Lung (tissue), 12 donors: ENCODE measurements around the gene ITGA7. TPM values are rescaled to one million over a fixed set of nuclear protein-coding genes. Genes with fewer than 3 reads are reported as not detected.

Experiments
- ATAC-seq: fragments of 200-7000 bp; cut with Tn5 transposase; one replicate; pipeline ENCODE4 v1.9.1; 2020; ENCODE audit warnings: moderate number of reproducible peaks; ENCODE audit not compliant: insufficient read depth, low FRiP score
- DNase-seq, 3 donors: peaks; one replicate each; pipeline ENCODE4 v3.0.0-alpha.2; 2013 to 2017
- H3K27ac ChIP-seq, 2 donors: one replicate each; pipeline ENCODE4 v1.5.1; 2013; ENCODE audit warnings: mild to moderate bottlenecking in 2 of 2, moderate library complexity in 2 of 2, control low read depth in 1 of 2, inconsistent platforms in 1 of 2, low read depth in 1 of 2, low read length in 1 of 2
- H3K27me3 ChIP-seq, 3 donors: one replicate each; pipeline ENCODE4 v1.5.1; 2013; ENCODE audit warnings: low read length in 2 of 3; ENCODE audit not compliant: control insufficient read depth in 3 of 3, insufficient read depth in 3 of 3
- H3K36me3 ChIP-seq, 4 donors: one replicate each; pipeline ENCODE4 v1.5.1; 2013; ENCODE audit warnings: low read length in 4 of 4, mild to moderate bottlenecking in 1 of 4, moderate library complexity in 1 of 4; ENCODE audit not compliant: control insufficient read depth in 4 of 4, insufficient read depth in 4 of 4
- H3K4me1 ChIP-seq, 5 donors: one replicate each; pipeline ENCODE4 v1.5.1; 2013; ENCODE audit warnings: low read length in 5 of 5, mild to moderate bottlenecking in 2 of 5, moderate library complexity in 1 of 5; ENCODE audit not compliant: control insufficient read depth in 5 of 5, insufficient read depth in 5 of 5
- H3K4me3 ChIP-seq: one replicate; pipeline ENCODE4 v1.5.1; 2013; ENCODE audit warnings: mild to moderate bottlenecking, control low read depth, moderate library complexity
- H3K9ac ChIP-seq, 2 donors: one replicate each; pipeline ENCODE4 v1.5.1; 2013; ENCODE audit warnings: low read length in 2 of 2, control low read depth in 1 of 2; ENCODE audit not compliant: insufficient read depth in 1 of 2
- H3K9me3 ChIP-seq, 4 donors: one replicate each; pipeline ENCODE4 v1.5.1; 2013; ENCODE audit warnings: low read length in 3 of 4, mild to moderate bottlenecking in 1 of 4, moderate library complexity in 1 of 4; ENCODE audit not compliant: control insufficient read depth in 4 of 4, insufficient read depth in 3 of 4
- CTCF ChIP-seq: IDR thresholded peaks from 2 replicates; pipeline ENCODE4 v1.5.1; 2012; ENCODE audit warnings: mild to moderate bottlenecking; ENCODE audit errors: control extremely low read depth, extremely low read depth
- WGBS, 2 donors: extraction: QIAGEN DNeasy Blood & Tissue Kit; methylation state at CpG; one replicate each; pipeline ENCODE4 v1.1.7; 2013; 5-methylcytosine and 5-hydroxymethylcytosine counted together
- polyA plus RNA-seq, 2 donors: library from polyadenylated mRNA; stranded (reverse); fragments of 200-250 nt; gene quantifications; one replicate each; pipeline ENCODE4 v1.2.1, GENCODE V29; 2013
- total RNA-seq, 2 donors: library from RNA; depleted of rRNA in 1 of 2; stranded (reverse); fragments of >200 nt in 1 of 2; gene quantifications; one replicate each; pipeline ENCODE4 v1.2.1, GENCODE V29; 2014 to 2021
- donor health status: control.
- donor health status: control.
- donor health status: Bipolar disorder and iron deficiency.
- donor health status: healthy.
- donor health status: DM: yes; HTN: yes; CAD: no.

The ITGA7 gene
- total and polyA plus RNA-seq, 4 donors, result 8.2 to 28.4 (median 17.7) TPM

DNA sequence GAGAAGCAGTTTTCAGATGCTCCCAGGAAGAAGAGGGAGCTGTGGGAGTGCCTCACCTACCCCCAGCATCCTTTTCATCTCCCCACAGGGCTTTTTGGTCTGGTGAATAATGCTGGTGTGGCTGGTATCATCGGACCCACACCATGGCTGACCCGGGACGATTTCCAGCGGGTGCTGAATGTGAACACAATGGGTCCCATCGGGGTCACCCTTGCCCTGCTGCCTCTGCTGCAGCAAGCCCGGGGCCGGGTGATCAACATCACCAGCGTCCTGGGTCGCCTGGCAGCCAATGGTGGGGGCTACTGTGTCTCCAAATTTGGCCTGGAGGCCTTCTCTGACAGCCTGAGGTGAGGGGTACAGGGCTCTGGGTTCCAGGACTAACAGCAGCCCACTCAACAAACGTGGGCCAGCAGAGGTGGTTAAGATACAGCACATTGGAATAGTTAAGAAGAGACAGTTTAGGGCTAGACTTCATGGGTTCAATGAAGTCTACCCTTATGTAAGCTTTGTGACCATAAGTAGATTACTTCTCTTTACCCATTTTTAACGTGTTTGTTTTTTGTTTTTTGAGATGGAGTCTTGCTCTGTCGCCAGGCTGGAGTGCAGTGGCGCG is 14.0 kb upstream of the ITGA7 start:
- Histone ChIP-seq H3K27me3 (no peaks in the 10 kb centered on the region), H3K4me3 (no peak overlapping the region), H3K27ac (peak overlapping the region; percentile 35 to 47), H3K9me3 (no peaks in the 10 kb centered on the region), H3K9ac (no peak overlapping the region), H3K36me3 (peaks cover 5 to 41% (median 30%) of the 10 kb centered on the region in 4 donors), H3K4me1 (peaks cover 3 to 21% (median 19%) of the 10 kb centered on the region in 5 donors)
- no peak for ATAC-seq
- no peak for TF ChIP-seq CTCF
- no peak for DNase-seq
- WGBS, 2 donors, result 74 to 86% methylated on average over 14 of the region's 14 CpGs

DNA sequence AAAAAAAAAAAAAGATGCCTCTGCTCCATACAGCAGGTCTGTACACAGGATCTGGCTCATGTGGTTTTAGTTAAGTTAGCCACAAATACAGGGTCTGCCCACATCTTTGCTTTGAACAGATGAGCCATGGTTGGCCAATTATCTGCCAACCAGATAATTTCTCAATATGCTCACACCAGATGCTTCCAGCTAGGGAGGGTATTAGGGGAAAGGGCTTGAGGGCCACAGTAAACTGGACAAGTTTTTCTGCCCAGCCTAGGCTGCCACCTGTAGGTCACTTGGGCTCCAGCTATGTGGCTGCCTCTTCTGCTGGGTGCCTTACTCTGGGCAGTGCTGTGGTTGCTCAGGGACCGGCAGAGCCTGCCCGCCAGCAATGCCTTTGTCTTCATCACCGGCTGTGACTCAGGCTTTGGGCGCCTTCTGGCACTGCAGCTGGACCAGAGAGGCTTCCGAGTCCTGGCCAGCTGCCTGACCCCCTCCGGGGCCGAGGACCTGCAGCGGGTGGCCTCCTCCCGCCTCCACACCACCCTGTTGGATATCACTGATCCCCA is 13.3 kb upstream of the ITGA7 start:
- 37 to 68% methylated on average over 9 of the region's 9 CpGs for WGBS, 2 donors
- peak; percentile 69 for ATAC-seq
- no peaks in the 10 kb centered on the region for H3K27me3 ChIP-seq
- H3K9ac ChIP-seq, result no peak overlapping the region
- peak overlapping the region; percentile 35 to 81 for H3K27ac ChIP-seq
- no peak overlapping the region for H3K4me3 ChIP-seq
- H3K36me3 ChIP-seq, result peaks cover 5 to 37% (median 24%) of the 10 kb centered on the region in 4 donors
- H3K9me3 ChIP-seq, result no peaks in the 10 kb centered on the region
- DNase-seq, result no peak
- TF ChIP-seq CTCF, result peak; percentile 5
- H3K4me1 ChIP-seq, result peaks cover 3 to 23% (median 21%) of the 10 kb centered on the region in 5 donors

DNA sequence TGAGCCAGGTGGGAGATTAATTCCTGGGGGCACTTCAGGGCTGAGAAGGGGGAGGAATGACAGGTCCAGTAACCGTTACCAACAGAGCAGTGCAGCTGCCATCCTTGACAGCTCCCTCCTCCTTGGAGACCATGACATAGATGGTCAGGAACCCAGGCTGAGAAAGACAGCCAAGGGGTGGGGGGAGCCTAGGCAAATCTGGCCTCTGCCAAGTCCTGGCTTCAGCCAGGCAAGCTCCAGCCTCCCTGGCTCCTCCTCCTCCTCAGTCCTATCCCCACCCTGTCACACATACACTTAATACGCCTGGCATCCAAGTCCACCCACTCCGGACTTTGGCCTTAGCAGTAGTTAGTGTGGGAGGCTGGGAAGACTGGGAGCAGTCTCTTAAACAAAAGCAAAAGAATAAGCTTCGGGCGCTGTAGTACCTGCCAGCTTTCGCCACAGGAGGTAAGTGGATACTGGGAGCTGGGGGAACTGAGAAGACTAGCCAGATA is 12.4 kb upstream of the ITGA7 start, which contains the start of gene RDH5:
RDH5 (plus strand) TSS at position 323 of the 494 bp plus-strand sequence. CDS start 792 bp downstream, outside the sequence.
- TF ChIP-seq CTCF, result no peak
- whole genome bisulfite sequencing, 2 donors, result 69 to 92% methylated on average over 6 of the region's 6 CpGs
- ATAC-seq, result no peak
- H3K9ac ChIP-seq, result no peak within 1 kb of the TSS
- no peaks in the 10 kb centered on the region for H3K27me3 ChIP-seq
- H3K27ac ChIP-seq, result peak within 1 kb of the TSS; percentile 35 to 81
- no peaks in the 10 kb centered on the region for H3K9me3 ChIP-seq
- DNase-seq, result no peak
- H3K4me3 ChIP-seq, result no peak within 1 kb of the TSS
- H3K36me3 ChIP-seq, result peaks cover 0 to 29% (median 18%) of the 10 kb centered on the region in 4 donors
- H3K4me1 ChIP-seq, result peaks cover 6 to 29% (median 21%) of the 10 kb centered on the region in 5 donors
